Measurements from ENCODE around the gene INTS15. TPM values are rescaled to one million over a fixed set of nuclear protein-coding genes. Genes with fewer than 3 reads are reported as not detected.

The INTS15 gene
- total RNA-seq, 2 experiments from 2014 or later, result 39.3 to 41.8 TPM

- Histone ChIP-seq H3K4me3 (ENCODE audit: low read length) (no peak overlapping the region), H3K36me3 (ENCODE audit: insufficient read depth, low read length) (no peaks in the 10 kb centered on the region), H3K4me1 (ENCODE audit: insufficient read depth, low read length) (peaks cover 9% of the 10 kb centered on the region), H3K9me3 (ENCODE audit: control insufficient read depth in 1 of 2, insufficient read depth in 1 of 2, low read length in 2 of 2) (no peaks in the 10 kb centered on the region), H3K27me3 (ENCODE audit: control insufficient read depth in 1 of 2, insufficient read depth in 2 of 2, low read length in 2 of 2) (no peaks in the 10 kb centered on the region), H3K27ac (ENCODE audit: low read depth in 1 of 2, low read length in 2 of 2) (no peak overlapping the region)
- ChIA-PET CTCF (no interaction called here), POLR2A (no interaction called here)
- no peak for DNase-seq
- H3K27ac Mint-ChIP-seq, result no peak overlapping the region
- intact Hi-C loops (cut with DNase I, micrococcal nuclease), result no loop called here
- TF ChIP-seq CTCF (IDR thresholded peaks at IDR 0.05), result no peak
- H3K9me3 Mint-ChIP-seq, result no peaks in the 10 kb centered on the region
- H3K27me3 Mint-ChIP-seq, result no peaks in the 10 kb centered on the region
- no peaks in the 10 kb centered on the region for H3K36me3 Mint-ChIP-seq (ENCODE audit: low read depth)
- no peak overlapping the region for H3K4me3 Mint-ChIP-seq
- H3K4me1 Mint-ChIP-seq (ENCODE audit: low read depth), result peaks cover 17% of the 10 kb centered on the region
- no peak for ATAC-seq (ENCODE audit: poor library complexity)
Observed at GRCh38 chr7:6546498-6547251, 43.1 kb upstream of the INTS15 start.

- POLR2A ChIA-PET, result no interaction called here
Observed at GRCh38 chr7:6547400-6547799, 42.4 kb upstream of the INTS15 start.

GRCh38 chr7:6551016-6551511, 38.8 kb upstream of the INTS15 start, which contains the start of gene GRID2IP:
Gene GRID2IP, minus strand, starts transcription at chr7:6551461. Its CDS starts 25 bp downstream, at chr7:6551436.
- peaks cover 12% of the 10 kb centered on the region for H3K4me1 ChIP-seq (ENCODE audit: insufficient read depth, low read length)
- H3K27me3 Mint-ChIP-seq, result no peaks in the 10 kb centered on the region
- DNase-seq (no peak), ATAC-seq (ENCODE audit: poor library complexity) (no peak)
- H3K27me3 ChIP-seq (ENCODE audit: control insufficient read depth in 1 of 2, insufficient read depth in 2 of 2, low read length in 2 of 2), result no peaks in the 10 kb centered on the region
- no peak within 1 kb of the TSS for H3K4me3 ChIP-seq (ENCODE audit: low read length)
- no peaks in the 10 kb centered on the region for H3K36me3 Mint-ChIP-seq (ENCODE audit: low read depth)
- H3K27ac Mint-ChIP-seq, result no peak within 1 kb of the TSS
- ChIA-PET POLR2A (no interaction called here), CTCF (no interaction called here)
- H3K4me3 Mint-ChIP-seq, result no peak within 1 kb of the TSS
- H3K9me3 Mint-ChIP-seq, result no peaks in the 10 kb centered on the region
- intact Hi-C loops (cut with DNase I, micrococcal nuclease), result no loop called here
- no peaks in the 10 kb centered on the region for H3K9me3 ChIP-seq (ENCODE audit: control insufficient read depth in 1 of 2, insufficient read depth in 1 of 2, low read length in 2 of 2)
- H3K4me1 Mint-ChIP-seq (ENCODE audit: low read depth), result peaks cover 18% of the 10 kb centered on the region
- no peaks in the 10 kb centered on the region for H3K36me3 ChIP-seq (ENCODE audit: insufficient read depth, low read length)
- no peak for TF ChIP-seq CTCF (IDR thresholded peaks at IDR 0.05)
- H3K27ac ChIP-seq (ENCODE audit: low read depth in 1 of 2, low read length in 2 of 2), result no peak within 1 kb of the TSS

More at GRCh38 chr7:6547400-6547799, 42.4 kb upstream of the INTS15 start:
- intact Hi-C loops (cut with DNase I, micrococcal nuclease), result no loop called here
- Mint-ChIP-seq H3K27me3 (no peaks in the 10 kb centered on the region), H3K9me3 (no peaks in the 10 kb centered on the region), H3K36me3 (ENCODE audit: low read depth) (no peaks in the 10 kb centered on the region), H3K27ac (no peak overlapping the region), H3K4me3 (no peak overlapping the region), H3K4me1 (ENCODE audit: low read depth) (peaks cover 17% of the 10 kb centered on the region)
- Histone ChIP-seq H3K36me3 (ENCODE audit: insufficient read depth, low read length) (no peaks in the 10 kb centered on the region), H3K4me1 (ENCODE audit: insufficient read depth, low read length) (peaks cover 9% of the 10 kb centered on the region), H3K27me3 (ENCODE audit: control insufficient read depth in 1 of 2, insufficient read depth in 2 of 2, low read length in 2 of 2) (no peaks in the 10 kb centered on the region), H3K9me3 (ENCODE audit: control insufficient read depth in 1 of 2, insufficient read depth in 1 of 2, low read length in 2 of 2) (no peaks in the 10 kb centered on the region), H3K4me3 (ENCODE audit: low read length) (no peak overlapping the region), H3K27ac (ENCODE audit: low read depth in 1 of 2, low read length in 2 of 2) (no peak overlapping the region)
- TF ChIP-seq CTCF (IDR thresholded peaks at IDR 0.05), result no peak
- CTCF ChIA-PET, result no interaction called here
- ATAC-seq (ENCODE audit: poor library complexity) (no peak), DNase-seq (no peak)

Data from CD4-positive, alpha-beta T cell (primary cell).